ENCODE results near the gene NOTCH4.

NOTCH4 gene

DNA sequence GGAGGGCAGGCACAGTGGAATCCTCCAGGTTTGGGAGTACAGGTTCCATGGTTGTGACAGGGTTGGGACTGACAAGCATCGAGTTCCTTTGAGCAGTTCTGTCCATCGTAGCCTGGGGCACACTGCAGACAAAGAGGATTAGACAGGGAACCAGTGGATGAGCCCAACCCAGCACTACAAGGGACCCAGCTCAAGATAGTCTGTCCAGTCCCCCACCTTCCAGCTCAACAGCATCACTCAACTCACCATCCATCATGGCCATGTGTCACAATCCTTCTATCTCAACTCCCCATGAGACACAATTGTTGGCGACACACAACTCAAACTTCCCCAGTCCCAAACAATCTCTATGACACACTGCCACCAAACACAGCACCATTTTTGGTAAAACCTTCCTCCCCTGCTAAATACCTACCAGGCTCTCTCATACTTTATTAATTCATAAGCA, 19.6 kb downstream of the NOTCH4 start:
- TF ChIP-seq, protein P1, sequence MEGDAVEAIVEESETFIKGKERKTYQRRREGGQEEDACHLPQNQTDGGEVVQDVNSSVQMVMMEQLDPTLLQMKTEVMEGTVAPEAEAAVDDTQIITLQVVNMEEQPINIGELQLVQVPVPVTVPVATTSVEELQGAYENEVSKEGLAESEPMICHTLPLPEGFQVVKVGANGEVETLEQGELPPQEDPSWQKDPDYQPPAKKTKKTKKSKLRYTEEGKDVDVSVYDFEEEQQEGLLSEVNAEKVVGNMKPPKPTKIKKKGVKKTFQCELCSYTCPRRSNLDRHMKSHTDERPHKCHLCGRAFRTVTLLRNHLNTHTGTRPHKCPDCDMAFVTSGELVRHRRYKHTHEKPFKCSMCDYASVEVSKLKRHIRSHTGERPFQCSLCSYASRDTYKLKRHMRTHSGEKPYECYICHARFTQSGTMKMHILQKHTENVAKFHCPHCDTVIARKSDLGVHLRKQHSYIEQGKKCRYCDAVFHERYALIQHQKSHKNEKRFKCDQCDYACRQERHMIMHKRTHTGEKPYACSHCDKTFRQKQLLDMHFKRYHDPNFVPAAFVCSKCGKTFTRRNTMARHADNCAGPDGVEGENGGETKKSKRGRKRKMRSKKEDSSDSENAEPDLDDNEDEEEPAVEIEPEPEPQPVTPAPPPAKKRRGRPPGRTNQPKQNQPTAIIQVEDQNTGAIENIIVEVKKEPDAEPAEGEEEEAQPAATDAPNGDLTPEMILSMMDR (IDR thresholded peaks at IDR 0.05; ENCODE audit: low read depth, low read length), result no peak
- H3K4me3 ChIP-seq (ENCODE audit: low read depth, low read length), result no peak overlapping the region

DNA sequence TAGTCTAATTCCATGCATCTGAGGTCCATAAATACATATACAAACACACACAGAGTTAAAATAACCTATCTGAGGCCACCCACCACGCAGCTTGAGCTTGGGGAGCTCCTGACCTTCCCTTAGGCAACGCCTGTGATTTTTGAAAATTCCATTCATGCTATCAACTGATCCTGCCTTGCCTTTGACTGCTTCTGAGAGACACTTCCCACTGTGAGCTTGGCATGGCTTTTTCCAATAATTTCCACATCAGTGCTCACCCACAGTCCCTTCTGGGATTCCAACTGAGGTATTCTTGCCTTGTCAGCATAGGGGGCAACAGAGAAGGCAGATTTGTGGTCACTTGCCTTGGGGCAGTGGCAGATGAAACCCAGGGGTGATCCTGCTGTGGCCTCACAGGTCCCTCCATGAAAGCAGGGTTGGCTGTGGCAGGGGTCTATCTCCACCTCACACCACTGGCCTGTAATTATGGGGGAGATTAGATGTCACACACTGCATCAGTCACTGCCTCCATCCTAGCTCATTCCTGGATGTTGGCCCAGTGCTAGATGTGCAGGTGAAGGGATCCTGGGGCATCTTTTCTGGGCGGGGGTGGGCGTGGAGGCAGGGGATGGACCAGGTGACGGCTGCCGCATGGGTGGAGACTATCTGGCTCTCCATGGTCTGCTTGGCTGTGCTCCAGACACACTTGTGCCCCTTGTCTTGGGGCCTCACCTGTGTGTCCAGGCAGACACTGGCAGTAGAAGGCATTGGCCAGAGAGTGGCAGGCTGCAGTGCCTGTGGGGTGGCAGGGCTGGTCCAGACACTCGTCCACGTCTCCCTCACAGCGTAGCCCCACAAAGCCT, 20.2 kb downstream of the NOTCH4 start:
- TF ChIP-seq, protein P1 (IDR thresholded peaks at IDR 0.05; ENCODE audit: low read depth, low read length), result no peak
- H3K4me3 ChIP-seq (ENCODE audit: low read depth, low read length), result no peak overlapping the region

DNA sequence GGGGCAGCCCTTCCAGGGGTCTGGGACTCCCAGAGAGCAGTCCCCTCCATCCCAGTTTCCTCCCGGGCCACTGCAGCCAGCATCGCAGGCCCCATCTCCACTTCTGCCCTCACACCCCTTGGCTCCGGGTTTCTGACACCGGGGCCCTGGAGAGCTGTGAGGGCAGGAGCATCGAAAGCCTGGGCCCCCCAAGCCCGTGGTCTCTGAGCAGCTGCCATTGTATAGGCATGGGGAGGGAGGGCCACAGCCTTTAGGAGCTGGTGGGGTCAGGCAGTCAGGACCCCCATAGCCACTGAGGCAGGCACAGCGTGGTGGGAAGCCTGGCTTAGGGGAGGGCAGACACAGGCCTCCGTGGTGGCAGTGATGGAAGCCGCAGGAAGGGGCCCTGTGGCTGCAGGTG, 21.7 kb downstream of the NOTCH4 start:
- TF ChIP-seq, protein P1 (IDR thresholded peaks at IDR 0.05; ENCODE audit: low read depth, low read length), result no peak
- no peak overlapping the region for H3K4me3 ChIP-seq (ENCODE audit: low read depth, low read length)

- TF ChIP-seq, protein P1 (IDR thresholded peaks at IDR 0.05; ENCODE audit: low read depth, low read length), result no peak
- no peak overlapping the region for H3K4me3 ChIP-seq (ENCODE audit: low read depth, low read length)
Measured at GRCh38 chr6:32200711-32201475, 23.0 kb downstream of the NOTCH4 start.

DNA sequence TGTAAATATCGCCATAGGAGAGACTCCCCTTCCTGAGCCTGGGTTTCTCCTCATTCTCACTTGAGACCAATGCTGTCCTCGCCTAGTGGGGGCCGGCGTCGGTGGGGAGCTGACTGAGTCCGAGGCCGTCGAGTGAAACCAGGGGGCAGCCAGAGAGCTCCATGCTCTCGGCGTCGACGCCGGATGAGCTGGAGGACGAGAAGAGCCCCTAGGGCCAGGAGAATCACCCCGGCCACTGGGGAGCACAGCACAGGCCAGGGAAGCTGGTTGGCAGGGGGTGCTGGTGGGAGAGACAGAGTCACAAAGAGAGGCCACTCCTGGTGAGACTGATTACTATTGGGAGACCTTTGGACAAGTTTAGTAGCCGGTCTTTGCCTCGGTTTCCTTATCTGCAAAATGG, 25.0 kb downstream of the NOTCH4 start:
- TF ChIP-seq, protein P1 (IDR thresholded peaks at IDR 0.05; ENCODE audit: low read depth, low read length), result no peak
- no peak overlapping the region for H3K4me3 ChIP-seq (ENCODE audit: low read depth, low read length)

GRCh38 chr6:32198345-32198696, 25.5 kb downstream of the NOTCH4 start:
- TF ChIP-seq, protein P1 (IDR thresholded peaks at IDR 0.05; ENCODE audit: low read depth, low read length), result no peak
- H3K4me3 ChIP-seq (ENCODE audit: low read depth, low read length), result no peak overlapping the region

Measured in WI38 (cell line).